Natural killer cell (primary cell): ENCODE results near the gene TMC1. TPM values are rescaled to one million over a fixed set of nuclear protein-coding genes. Genes with fewer than 3 reads are reported as not detected.

Source experiments
- ATAC-seq, 3 donors: fragments of 150-1000 bp in 2 of 3; fragments of 200-7000 bp in 1 of 3; cut with Tn5 transposase; 1 replicate in 1 of 3; 2 replicates in 2 of 3; pipeline ENCODE4 v1.10.0; 2021; ENCODE audit warnings: mild to moderate bottlenecking in 2 of 3, moderate library complexity in 2 of 3
- DNase-seq, 2 donors: peaks; one replicate each; pipeline versions ENCODE4 v3.0.0 to v3.0.0-alpha.2; 2013 to 2021; ENCODE audit warnings: mixed read lengths in 1 of 2
- H3K27ac ChIP-seq: one replicate; pipeline ENCODE4 v1.5.1; 2013; ENCODE audit warnings: mild to moderate bottlenecking, low read length
- H3K27me3 ChIP-seq: one replicate; pipeline ENCODE4 v1.6.1; 2013; ENCODE audit warnings: low read length; ENCODE audit not compliant: control insufficient read depth, insufficient read depth
- H3K36me3 ChIP-seq: one replicate; pipeline ENCODE4 v1.6.1; 2013; ENCODE audit warnings: low read length; ENCODE audit not compliant: control insufficient read depth, insufficient read depth
- H3K4me1 ChIP-seq: one replicate; pipeline ENCODE4 v1.6.1; 2013; ENCODE audit warnings: low read length; ENCODE audit not compliant: control insufficient read depth, insufficient read depth
- H3K4me3 ChIP-seq: one replicate; pipeline ENCODE4 v1.5.1; 2013; ENCODE audit warnings: low read length
- H3K9me3 ChIP-seq: one replicate; pipeline ENCODE4 v1.6.1; 2013; ENCODE audit warnings: low read length; ENCODE audit not compliant: control insufficient read depth, insufficient read depth
- H3K27ac Mint-ChIP-seq, 2 donors: one replicate each; pipeline ENCODE4 v1.8.0; 2022; ENCODE audit warnings: mild to moderate bottlenecking in 2 of 2, mixed read lengths in 2 of 2, moderate library complexity in 1 of 2
- H3K27me3 Mint-ChIP-seq, 2 donors: one replicate each; pipeline ENCODE4 v1.8.0; 2022; ENCODE audit warnings: low read depth in 2 of 2, mixed read lengths in 2 of 2
- H3K36me3 Mint-ChIP-seq: one replicate; pipeline ENCODE4 v1.8.0; 2022; ENCODE audit warnings: mixed read lengths
- H3K4me1 Mint-ChIP-seq, 2 donors: one replicate each; pipeline ENCODE4 v1.8.0; 2022; ENCODE audit warnings: mixed read lengths in 2 of 2
- H3K4me3 Mint-ChIP-seq: one replicate; pipeline ENCODE4 v1.8.0; 2022; ENCODE audit warnings: mild to moderate bottlenecking, moderate library complexity, mixed read lengths
- H3K9me3 Mint-ChIP-seq, 2 donors: one replicate each; pipeline ENCODE4 v1.8.0; 2022; ENCODE audit warnings: mixed read lengths in 2 of 2
- WGBS: methylation state at CpG from one replicate; pipeline ENCODE4 v1.1.7; 2013; ENCODE audit warnings: missing lambda C conversion rate; ENCODE audit not compliant: insufficient coverage; 5-methylcytosine and 5-hydroxymethylcytosine counted together
- intact Hi-C: fragments of 100-400 bp; cut with micrococcal nuclease; formaldehyde crosslinking; loops from one replicate; pipeline ENCODE4 v1.14.2; 2022
- total RNA-seq, 4 donors: library from RNA; stranded (reverse); fragments of 120-200 nt in 1 of 4; gene quantifications; one replicate each; pipeline versions ENCODE4 v1.2.3 to v1.2.4, GENCODE V29; 2013 to 2022
- TF ChIP-seq, protein P1 (sequence below): fragments of 200-600 bp; IDR thresholded peaks from one replicate; pipeline ENCODE4 v1.8.0; 2022; ENCODE audit warnings: antibody characterized with exemption

The TMC1 gene
- total RNA-seq, 3 donors from 2014 or later (not counting 1 experiment from before 2014, with no cell fraction given) = not detected

DNA sequence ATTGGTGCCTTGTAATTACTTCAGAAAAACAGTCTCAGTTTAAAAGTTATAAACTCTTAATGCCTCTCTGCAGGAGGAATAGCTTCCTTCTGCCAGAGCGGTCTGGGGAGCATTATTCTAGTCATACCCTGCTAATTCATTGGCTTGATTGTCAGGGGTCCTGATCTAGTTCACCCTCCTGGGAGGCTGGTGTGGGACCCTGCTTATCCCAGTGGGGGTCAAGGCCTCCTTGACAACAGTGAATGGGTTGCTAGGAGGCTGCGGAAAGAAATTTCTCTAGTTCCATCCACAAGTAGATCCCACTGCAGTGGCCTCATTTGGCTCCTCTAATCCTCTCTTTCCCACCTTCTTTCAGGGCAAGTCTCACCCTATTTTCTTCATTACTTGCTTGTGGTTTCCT is 105.7 kb downstream of the TMC1 start:
- no peaks in the 10 kb centered on the region for H3K4me1 ChIP-seq
- peaks cover 5 to 11% of the 10 kb centered on the region in 2 donors for H3K27me3 Mint-ChIP-seq
- TF ChIP-seq, protein P1, sequence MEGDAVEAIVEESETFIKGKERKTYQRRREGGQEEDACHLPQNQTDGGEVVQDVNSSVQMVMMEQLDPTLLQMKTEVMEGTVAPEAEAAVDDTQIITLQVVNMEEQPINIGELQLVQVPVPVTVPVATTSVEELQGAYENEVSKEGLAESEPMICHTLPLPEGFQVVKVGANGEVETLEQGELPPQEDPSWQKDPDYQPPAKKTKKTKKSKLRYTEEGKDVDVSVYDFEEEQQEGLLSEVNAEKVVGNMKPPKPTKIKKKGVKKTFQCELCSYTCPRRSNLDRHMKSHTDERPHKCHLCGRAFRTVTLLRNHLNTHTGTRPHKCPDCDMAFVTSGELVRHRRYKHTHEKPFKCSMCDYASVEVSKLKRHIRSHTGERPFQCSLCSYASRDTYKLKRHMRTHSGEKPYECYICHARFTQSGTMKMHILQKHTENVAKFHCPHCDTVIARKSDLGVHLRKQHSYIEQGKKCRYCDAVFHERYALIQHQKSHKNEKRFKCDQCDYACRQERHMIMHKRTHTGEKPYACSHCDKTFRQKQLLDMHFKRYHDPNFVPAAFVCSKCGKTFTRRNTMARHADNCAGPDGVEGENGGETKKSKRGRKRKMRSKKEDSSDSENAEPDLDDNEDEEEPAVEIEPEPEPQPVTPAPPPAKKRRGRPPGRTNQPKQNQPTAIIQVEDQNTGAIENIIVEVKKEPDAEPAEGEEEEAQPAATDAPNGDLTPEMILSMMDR = no peak
- H3K36me3 ChIP-seq = no peaks in the 10 kb centered on the region
- H3K4me3 ChIP-seq = no peak overlapping the region
- H3K27me3 ChIP-seq = no peaks in the 10 kb centered on the region
- no peak overlapping the region for H3K4me3 Mint-ChIP-seq
- no peaks in the 10 kb centered on the region for H3K4me1 Mint-ChIP-seq
- DNase-seq (no peak), ATAC-seq (no peak)
- no peaks in the 10 kb centered on the region for H3K9me3 Mint-ChIP-seq
- H3K36me3 Mint-ChIP-seq = no peaks in the 10 kb centered on the region
- H3K9me3 ChIP-seq = no peaks in the 10 kb centered on the region
- H3K27ac ChIP-seq = no peak overlapping the region
- 94% methylated on average over 2 of the region's 2 CpGs for WGBS
- no peak overlapping the region for H3K27ac Mint-ChIP-seq
- intact Hi-C loops = no loop called here

DNA sequence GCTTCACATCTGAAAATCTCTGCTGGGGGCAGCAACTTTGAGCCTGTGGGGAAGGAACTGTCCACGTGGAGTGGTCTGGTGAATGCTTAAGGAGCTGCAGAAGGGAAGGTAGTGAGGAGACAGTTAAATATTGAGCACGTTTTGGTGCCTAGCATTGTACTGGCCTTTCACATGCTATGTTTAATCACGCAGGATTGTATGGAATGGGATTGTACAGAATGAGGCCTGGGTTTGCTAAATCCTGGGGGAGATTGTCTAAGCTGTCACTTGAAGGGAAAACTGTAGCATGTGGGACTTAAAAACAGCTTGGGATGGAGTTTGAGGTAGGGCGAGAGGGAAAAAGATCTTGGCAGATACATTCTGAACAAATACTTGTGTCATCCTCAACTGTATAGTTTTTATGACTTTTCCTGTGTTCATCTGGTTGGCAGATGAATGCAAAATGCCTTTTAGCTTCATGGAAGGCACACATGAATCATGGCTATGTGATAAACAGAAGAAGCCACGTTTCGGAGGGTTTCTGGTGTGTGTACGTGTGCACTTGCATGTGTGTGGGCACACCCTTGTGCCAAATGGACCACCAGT is 106.6 kb downstream of the TMC1 start:
- Histone ChIP-seq H3K36me3 (no peaks in the 10 kb centered on the region), H3K27me3 (no peaks in the 10 kb centered on the region), H3K4me3 (no peak overlapping the region), H3K9me3 (no peaks in the 10 kb centered on the region), H3K27ac (no peak overlapping the region), H3K4me1 (no peaks in the 10 kb centered on the region)
- H3K4me3 Mint-ChIP-seq = no peak overlapping the region
- TF ChIP-seq, protein P1 = no peak
- ATAC-seq (no peak), DNase-seq (no peak)
- no peaks in the 10 kb centered on the region for H3K4me1 Mint-ChIP-seq
- no peak overlapping the region for H3K27ac Mint-ChIP-seq
- H3K27me3 Mint-ChIP-seq = peaks cover 5 to 10% of the 10 kb centered on the region in 2 donors
- intact Hi-C loops = no loop called here
- no peaks in the 10 kb centered on the region for H3K36me3 Mint-ChIP-seq
- no peaks in the 10 kb centered on the region for H3K9me3 Mint-ChIP-seq
- 77% methylated on average over 7 of the region's 7 CpGs for WGBS

DNA sequence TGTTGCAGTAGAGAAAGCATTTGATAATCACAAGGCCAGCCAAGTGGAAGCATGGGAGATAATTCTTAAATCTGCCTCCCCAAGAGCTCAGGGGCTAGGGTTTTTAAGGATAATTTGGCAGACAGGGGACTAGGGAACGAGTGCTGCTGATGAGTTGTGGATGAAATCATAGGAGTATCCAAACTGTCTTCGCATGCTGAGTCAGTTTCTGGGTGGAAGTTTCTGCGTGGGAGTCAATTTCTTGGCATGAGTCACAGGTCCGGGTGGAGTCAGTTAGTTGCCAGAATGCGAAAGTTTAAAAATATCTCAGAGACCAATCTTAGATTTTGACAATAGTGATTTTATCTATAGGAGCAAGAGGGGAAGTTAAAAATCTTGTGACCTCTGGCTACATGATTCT is 112.6 kb downstream of the TMC1 start:
- no peak overlapping the region for H3K4me3 ChIP-seq
- no peaks in the 10 kb centered on the region for H3K36me3 ChIP-seq
- TF ChIP-seq, protein P1 = no peak
- no peak for ATAC-seq
- H3K27ac Mint-ChIP-seq = no peak overlapping the region
- no peaks in the 10 kb centered on the region for H3K4me1 Mint-ChIP-seq
- no peaks in the 10 kb centered on the region for H3K27me3 ChIP-seq
- H3K9me3 Mint-ChIP-seq = no peaks in the 10 kb centered on the region
- peaks cover 6 to 14% of the 10 kb centered on the region in 2 donors for H3K27me3 Mint-ChIP-seq
- WGBS = 63% methylated on average over 5 of the region's 5 CpGs
- H3K4me1 ChIP-seq = no peaks in the 10 kb centered on the region
- H3K4me3 Mint-ChIP-seq = no peak overlapping the region
- H3K9me3 ChIP-seq = no peaks in the 10 kb centered on the region
- DNase-seq = no peak
- H3K36me3 Mint-ChIP-seq = no peaks in the 10 kb centered on the region
- intact Hi-C loops = no loop called here
- H3K27ac ChIP-seq = no peak overlapping the region

DNA sequence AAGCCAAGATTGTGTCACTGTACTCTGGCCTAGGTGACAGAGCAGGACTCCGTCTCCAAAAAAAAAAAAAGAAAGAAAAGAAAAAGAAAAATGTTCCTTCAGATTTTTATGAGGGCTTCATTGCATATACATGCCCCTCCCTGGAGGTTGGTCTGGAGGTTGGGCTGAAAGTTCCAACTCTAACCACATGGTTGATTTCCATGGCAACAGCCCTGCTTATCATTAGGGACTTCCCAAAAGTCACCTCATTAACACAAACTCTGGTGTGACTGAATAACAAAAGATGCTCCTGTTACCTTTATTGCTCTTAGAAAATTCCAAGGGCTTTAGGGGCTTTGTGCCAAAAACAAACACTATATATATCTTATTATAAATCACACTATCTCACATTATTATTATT is 113.8 kb downstream of the TMC1 start:
- TF ChIP-seq, protein P1 = no peak
- H3K4me3 Mint-ChIP-seq = no peak overlapping the region
- Histone ChIP-seq H3K9me3 (no peaks in the 10 kb centered on the region), H3K27ac (no peak overlapping the region), H3K27me3 (no peaks in the 10 kb centered on the region), H3K36me3 (no peaks in the 10 kb centered on the region), H3K4me1 (no peaks in the 10 kb centered on the region), H3K4me3 (no peak overlapping the region)
- intact Hi-C loops = no loop called here
- no peaks in the 10 kb centered on the region for H3K36me3 Mint-ChIP-seq
- no peak for ATAC-seq
- 100% methylated on average over 1 of the region's 1 CpG for WGBS
- no peaks in the 10 kb centered on the region for H3K4me1 Mint-ChIP-seq
- peaks cover 6 to 14% of the 10 kb centered on the region in 2 donors for H3K27me3 Mint-ChIP-seq
- peak in 1 of 2 donors; percentile 24 for DNase-seq
- H3K9me3 Mint-ChIP-seq = no peaks in the 10 kb centered on the region
- H3K27ac Mint-ChIP-seq = no peak overlapping the region
